ENCODE measurements around the gene LONRF3.

Gene LONRF3

DNA sequence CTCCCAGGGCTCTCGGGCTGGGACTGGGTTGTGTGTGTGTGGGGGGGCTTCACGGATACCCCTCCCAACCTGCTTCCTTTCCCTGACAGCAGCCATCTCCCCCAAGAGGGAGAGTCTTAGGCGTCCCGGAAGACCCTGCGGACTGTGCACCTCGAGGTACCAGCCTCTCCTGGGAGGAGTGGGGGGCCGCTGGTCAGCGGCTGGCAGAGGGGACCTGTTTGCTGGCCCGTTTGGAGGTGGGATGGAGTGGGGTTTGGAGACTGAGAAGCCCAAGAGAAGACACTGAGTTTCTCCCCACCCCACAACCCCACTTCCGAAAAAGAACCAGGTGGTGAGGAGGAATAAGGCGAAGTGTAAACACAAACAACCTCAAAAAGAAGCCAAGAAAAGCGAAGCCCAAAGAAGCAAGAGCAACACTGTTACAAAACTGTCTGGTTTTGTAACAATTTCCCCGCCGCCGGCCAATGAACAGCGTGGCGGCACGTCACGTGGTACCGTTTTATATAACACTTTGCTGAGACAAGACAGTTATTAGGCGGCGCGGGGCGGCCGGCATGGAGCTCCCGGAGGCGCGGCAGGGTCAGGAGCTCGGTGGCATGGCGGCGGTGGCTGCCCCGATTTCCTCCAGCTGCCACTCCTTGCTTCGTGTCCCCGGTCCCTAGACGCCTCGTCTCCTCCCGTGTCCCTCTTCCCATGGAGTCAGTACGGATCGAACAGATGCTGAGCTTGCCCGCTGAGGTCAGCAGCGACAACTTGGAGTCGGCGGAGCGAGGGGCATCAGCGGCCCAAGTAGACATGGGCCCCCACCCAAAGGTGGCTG lies at the start of gene LONRF3:
Gene LONRF3 (plus strand): TSS at position 531 of the 820 bp plus-strand sequence. CDS start 163 bp downstream, at position 694.
- DNase-seq (ENCODE audit: low read depth in 2 of 2) = no peak

DNA sequence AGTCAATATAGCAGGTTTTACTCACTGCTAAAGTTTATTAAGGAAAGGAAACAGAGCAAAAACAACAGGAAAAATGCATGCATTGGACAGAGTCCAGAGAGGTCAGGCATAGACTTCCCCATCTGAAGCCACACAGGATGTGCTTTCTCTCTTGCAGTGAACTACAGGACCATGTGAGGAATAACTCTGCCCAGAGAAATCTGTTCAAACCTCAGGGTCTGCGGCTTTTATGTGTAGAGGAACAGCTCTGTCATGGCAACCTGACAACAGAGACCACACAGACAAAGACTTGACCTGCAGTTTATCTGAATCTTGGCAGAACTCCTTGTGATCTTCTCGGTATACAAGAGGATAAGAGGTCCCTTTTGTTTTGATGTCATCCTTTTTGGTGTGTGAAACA lies 46.3 kb upstream of the LONRF3 start:
- no peak for DNase-seq (ENCODE audit: low read depth in 2 of 2)

DNA sequence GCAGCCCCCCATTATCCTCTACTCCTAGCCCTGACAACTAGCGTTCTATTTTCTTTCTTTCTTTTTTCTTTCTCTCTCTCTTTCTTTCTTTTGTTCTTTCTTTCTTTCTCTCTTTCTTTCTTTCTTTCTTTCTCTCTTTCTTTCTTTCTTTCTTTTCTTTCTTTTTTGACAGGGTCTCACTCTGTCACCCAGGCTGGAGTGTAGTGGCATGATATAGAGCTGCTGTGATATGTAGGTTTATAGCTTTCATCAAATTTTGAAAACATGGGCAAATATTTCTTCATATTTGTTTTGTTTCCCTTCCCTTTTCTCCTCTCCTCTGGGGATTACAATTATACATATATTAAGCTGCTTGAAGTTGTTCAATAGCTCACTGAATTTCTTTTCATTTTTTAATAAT lies 39.1 kb upstream of the LONRF3 start:
- no peak for DNase-seq (ENCODE audit: low read depth in 2 of 2)

DNA sequence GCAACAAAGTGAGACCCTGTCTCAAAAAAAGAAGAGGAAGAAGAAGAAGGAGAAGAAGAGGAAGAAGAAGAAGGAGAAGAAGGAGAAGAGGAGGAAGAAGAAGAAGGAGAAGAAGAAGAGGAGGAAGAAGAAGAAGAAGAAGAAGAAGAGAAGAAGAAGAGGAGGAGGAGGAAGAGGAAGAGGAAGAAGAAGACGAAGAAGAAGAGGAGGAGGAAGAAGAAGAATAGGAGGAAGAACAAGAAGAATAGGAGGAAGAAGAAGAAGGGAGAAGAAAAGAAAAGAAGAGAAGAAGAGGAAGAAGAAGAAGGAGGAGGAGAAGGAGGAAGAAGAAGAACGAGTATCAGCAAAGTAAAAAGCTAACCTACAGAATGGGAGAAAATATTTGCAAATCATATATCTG lies 33.3 kb upstream of the LONRF3 start:
- DNase-seq (ENCODE audit: low read depth in 2 of 2) = no peak

DNA sequence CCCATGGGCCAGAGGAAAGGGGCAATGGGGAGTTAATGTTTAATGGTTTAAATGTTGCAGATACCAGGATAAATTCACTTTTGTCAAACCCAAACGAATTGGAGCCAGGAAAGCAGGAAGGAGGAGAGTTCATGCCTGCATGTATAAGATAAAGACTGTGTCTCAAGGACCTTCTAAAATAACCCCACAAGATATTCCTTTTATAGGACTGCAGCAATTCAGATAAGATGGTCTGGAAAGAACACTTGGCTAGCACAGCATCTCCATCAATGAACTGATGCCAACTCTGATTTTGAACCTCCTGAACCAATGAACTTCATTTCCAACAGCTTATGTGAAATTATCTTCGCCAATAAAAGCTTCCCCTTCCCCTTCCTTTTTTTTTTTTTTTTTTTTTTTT lies 31.3 kb upstream of the LONRF3 start:
- no peak for DNase-seq (ENCODE audit: low read depth in 2 of 2)

DNA sequence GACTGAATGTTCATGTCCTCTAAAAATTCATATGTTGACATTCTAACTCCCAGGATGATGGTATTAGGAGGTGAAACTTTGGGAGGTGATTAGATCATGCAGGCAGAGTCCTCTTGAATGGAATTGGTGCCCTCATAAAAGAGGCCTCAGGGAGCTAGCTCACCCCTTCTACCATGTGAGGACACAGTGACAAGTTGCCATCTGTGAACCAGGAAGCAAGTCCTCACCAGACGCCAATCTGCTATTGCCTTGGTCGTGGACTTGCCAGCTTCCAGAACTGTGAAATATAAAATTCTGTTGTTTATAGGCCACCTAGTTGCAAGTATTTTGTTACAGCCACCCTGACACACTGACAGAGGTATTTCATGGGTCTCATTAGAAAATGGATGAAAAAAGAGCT lies 28.5 kb upstream of the LONRF3 start:
- DNase-seq (ENCODE audit: low read depth in 2 of 2) = no peak

DNA sequence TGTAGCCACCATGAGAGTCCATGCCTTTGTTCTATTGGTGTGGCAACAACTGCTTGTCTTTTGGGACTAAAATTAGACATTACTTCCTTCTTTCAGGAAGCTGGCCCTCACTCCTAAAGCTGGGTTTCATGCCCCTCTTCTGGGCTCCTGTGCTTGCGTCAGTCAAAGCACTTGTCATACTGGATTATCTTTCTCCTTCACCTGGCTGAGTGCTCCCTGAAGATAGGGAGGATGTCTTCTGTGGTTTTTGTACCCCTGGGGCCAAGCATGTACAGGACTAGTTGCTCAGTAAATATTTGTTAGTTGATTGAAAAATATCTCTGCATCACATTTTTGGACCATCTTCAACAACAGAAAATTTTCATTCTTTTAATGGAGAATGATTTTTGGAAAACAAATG lies 26.1 kb upstream of the LONRF3 start:
- no peak for DNase-seq (ENCODE audit: low read depth in 2 of 2)

DNA sequence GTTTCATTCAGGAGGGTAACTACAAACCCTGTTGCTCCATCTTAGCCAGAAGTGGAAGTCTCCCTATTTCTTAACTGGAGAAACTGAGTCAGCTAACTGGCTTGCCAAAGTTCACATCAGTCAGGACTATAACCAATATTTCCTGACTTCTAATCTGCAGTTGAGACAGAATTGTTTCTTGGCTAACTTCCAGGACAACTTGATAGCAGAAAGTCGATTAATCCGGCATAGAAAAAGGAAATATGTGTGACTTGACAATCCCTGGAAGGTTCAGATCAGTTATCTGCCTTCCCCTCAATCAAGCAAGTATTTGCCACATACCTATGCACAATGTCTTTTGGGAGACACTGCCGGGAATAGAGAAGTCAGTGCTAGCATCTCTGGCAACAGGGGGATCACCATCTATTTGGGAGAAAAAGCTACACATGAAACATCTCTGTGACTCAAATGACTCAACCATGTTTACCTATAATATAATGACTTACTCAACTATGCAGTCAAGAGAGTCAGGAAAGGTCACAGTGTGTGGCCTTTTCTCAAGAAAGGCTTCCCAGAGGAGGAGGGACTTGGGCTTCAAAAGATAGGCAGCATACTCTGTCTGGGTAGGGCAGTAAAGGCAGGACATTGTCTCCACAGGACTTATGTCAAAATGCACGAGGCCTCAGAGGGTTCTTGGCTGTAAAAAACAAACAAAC lies 12.4 kb upstream of the LONRF3 start:
- no peak for DNase-seq (ENCODE audit: low read depth in 2 of 2)

DNA sequence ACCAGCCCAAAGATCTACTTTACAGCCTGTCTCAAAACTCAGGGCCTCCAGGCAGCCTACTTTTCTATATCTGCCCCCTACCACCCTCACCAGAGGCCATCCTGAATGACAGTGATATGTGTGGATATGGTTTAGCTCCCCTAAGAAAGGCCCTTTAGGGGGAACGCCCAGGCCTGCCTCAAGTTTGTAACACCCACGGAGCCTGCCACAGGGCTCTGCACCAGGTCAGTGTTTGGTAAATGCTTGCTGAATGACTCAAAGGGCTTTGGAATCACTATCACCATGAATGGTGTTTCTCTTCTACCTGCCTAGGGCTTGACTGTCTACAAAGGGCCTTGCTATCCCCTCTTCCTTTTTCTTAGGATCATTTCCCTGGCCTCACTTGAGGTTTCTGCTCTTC lies 11.3 kb upstream of the LONRF3 start:
- no peak for DNase-seq (ENCODE audit: low read depth in 2 of 2)

DNA sequence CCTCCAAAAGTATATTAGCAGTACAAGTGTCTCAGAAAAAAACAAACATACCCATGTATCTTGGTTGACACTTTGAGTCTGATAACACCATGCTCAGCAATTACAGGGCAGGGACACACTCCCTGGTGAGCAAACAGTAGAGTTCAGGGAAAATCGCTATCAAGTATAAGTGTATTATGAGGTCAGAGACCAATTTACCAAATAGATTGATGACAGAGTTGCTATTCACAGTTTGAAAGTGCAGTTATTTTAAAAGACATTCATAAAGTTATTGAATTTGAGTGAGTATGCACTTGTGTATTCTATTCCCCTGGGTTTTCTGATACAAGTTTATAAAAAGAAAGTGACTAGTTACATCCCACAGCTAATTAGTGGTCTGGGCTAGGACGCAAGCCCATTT lies 10.2 kb upstream of the LONRF3 start:
- no peak for DNase-seq (ENCODE audit: low read depth in 2 of 2)

DNA sequence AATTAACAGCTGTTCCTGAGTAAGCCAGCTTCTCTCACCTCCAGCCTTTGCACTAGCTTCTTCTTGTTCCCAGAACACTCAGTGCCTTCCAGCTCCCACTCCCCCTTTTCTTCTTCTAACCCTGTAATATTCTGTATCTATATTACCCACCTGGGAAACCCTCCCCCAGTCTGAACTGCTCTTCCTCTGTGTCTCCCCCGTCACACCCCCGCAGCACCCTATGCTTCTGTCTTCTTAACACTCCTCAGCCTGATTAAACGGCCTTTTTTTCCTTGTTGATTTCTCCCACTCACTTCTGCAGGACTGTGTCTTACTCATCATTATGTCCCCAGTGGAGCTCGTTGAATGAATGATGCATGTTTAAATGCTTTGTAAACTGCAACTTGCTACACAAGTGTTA lies 9.0 kb upstream of the LONRF3 start:
- DNase-seq (ENCODE audit: low read depth in 2 of 2) = no peak

DNA sequence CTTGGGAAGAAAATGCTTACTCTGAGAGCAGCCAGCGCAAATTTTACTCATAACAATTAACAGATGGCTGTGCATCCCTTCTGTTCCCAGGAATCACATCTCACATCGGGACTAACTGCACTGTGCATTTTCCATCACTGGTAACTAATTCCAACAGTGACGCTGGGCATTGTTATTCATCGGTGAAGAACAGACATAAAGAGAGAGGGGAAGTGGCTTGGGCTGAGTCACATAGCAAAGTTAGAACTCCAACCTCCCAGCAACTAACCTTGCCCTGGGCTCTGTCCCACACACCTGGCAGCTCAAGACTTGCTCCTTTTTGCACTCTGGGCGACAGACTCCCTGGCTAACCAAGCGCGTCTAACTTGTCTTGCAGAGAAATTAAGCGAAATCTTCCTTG lies 6.4 kb upstream of the LONRF3 start:
- no peak for DNase-seq (ENCODE audit: low read depth in 2 of 2)

DNA sequence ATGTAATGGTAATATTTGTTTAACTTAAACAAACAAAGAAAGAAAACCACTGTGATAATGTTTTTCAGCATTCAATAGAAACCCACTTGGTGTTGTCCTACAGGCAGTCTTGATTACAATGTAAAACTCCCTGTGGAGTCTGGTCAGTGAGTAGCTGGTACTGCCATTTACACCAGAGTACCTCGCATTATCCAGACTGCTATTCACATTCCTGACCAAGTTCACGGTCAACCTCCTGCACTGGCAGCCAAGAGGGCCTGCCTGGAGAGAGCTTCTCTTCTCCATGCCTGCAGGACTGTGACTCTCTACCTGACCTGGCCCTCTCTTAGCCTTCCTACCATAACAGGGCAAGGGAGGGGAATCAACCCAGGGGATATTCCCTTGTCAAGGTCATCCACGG lies 2.9 kb upstream of the LONRF3 start:
- no peak for DNase-seq (ENCODE audit: low read depth in 2 of 2)

DNA sequence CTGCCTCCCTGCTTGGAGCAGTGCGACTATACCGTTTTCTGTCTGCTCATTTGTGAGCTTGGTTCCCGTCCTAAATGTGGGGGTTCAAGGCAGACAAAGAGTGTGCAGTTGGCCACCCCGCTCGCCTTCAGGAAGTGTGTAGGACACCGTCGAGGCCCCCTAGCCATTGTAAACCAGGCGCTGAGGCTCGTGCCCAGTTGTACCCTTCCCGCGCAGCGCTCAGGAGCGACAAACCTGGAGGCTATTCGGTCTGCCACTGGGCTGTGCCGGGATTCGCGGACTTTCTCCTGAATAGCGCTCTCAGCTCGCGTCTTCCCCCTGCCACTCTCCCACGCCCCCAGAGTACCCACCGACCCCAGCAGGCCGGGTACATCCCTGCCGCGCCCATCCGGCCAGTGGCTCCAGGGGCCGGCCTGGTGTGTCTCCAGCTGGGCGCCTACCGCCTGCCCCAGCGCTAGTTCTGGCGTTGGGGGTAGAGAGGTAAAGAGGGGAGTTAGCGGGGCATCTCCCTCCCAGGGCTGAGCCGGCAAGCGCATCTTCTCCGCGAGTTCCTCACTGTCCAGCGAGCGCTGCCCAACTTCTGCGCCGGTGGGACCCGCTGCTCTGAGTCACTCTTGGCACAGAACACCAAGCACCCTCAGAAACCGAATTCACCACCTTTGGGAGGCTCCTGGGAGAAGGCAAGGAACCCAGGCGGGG lies 880 bp upstream of the LONRF3 start:
- DNase-seq (ENCODE audit: low read depth in 2 of 2) = no peak

DNA sequence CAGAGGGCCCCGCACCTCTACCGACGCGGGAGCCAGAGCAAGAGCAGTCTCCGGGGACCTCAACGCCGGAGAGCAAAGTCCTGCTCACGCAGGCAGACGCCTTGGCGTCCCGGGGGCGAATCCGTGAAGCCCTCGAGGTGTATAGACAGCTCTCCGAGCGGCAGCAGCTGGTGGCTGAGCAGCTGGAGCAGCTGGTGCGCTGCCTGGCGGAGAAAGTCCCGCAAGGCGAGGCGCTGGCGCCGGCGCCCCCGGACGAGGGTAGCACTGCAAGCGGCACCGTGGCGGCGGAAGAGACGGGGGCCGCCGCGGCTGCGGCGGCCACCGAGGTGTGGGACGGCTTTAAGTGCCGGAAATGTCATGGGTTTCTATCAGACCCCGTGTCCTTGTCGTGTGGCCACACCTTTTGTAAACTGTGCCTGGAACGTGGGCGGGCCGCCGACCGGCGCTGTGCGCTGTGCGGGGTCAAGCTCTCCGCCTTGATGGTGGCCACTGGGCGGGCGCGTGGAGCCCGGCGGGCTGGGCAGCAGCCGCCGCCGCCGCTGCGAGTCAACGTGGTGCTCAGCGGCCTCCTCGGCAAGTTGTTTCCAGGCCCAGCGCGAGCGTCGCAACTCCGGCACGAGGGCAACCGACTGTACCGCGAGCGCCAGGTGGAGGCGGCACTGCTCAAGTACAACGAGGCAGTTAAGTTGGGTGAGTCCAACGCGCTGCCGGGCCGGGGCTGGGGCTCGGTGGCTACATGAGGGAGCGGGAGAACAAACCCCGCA lies 672 bp downstream of the LONRF3 start:
- DNase-seq (ENCODE audit: low read depth in 2 of 2) = no peak

DNA sequence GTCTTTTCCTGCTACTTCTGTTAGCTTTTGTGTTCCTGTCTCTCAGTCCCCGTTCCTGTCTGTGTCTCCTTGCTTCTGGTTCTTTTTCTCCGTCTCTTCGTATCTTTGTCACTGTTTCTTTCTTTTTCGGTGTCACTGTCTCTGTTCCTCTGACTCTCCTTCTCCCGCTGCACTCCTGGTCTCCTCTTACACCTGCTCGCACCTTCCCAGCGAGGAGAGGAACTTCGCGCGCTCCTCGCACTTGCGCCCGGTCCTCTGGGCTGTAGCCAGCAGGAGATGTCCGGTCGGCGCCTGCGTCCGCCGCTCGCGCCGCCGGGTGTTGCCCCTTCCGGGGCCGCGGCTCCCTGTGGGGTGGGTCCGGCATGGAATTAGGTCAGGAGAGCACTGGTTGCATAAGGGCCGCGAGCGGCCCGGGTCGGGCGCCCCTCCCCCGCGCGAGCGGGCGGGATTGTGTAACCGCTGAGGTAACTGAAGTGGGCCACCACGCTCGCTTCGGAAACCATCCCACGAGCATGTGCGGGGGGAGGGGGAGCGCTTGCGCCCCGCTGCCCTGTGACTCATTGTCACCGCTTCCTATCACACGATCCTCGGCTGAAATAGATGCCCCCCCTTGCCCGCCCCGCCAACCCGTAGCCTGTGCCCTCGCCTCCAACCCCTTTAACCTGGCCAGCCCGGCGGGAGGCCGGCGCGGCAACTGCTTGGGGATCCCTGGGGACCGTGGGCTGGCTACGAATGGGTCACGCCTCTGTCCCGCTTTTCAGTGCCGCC lies 1.6 kb downstream of the LONRF3 start:
- peak; percentile 44 to 58 for DNase-seq (ENCODE audit: low read depth in 2 of 2)

DNA sequence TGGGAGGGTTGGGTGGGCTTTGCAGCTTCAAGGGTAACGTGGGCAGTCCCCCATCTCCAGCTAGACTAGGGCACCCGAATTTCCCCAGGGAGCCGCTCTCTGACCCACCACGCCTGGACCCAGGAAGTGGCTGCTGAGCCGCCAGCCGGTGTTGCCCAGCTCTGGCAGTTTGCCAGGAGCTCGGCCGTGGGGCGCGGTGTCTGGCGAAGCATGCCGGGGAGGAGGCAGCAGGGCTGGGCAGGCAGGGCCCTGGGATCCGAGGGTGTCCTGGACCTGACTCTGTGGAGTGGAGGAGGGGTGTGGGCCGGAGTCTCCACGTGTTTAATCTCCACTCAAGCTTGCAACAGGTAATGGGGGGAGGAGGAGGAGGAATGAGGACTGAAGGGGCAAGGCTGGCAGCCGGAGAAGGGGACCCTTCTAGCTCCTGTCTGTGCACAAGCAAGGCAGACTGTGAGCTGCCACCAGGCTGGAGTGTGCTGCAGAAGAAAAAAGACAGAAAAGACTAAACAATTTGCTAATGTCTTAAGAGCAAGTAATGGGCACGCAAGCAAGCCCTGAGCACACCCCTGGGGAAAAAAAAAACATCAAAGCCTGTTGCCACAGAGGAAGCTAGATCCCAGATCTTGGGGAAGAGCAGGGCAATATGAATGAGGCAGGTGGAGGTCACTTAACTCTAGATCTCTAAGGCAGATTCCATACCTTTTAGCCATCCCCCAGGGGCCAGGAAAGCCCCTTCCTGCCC lies 2.4 kb downstream of the LONRF3 start:
- no peak for DNase-seq (ENCODE audit: low read depth in 2 of 2)

DNA sequence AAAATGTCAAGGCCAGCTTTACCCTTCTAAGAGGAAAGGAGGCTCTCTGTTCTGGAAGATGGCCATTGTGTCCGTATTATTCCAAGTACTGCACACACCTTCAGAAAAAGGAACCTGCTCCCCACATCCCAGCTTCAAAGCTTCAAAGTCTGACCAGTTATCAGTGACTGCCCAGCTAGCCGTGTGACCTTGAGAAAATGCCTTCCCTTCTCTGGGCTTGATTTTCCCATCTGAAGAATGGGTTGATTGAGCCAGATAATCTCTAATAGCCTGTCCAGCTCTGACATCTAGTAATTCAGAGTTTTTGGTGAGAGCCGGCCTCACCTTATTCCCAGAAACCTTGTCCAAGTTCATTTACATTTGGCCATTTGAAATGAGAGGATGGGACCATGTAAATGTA lies 3.0 kb downstream of the LONRF3 start:
- DNase-seq (ENCODE audit: low read depth in 2 of 2) = no peak

DNA sequence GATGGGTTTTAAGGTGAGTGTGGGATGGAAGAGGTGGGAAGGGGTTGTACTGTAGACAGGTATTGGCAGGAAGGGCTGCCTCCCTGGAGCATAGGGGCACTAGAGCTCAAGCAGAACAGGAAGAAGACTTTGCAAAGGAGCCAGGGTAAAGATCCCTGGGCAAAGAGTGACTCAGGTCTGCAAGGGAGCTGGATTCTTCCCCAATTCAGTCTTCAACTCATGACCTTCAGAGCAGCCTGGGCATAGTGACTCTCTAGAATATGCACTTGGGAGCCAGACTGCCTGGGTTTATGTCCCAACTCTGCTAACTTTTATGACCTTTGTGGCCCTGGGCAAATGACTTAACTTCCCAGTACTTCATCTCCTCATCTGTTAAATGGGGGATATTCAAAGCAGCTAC lies 4.0 kb downstream of the LONRF3 start:
- DNase-seq (ENCODE audit: low read depth in 2 of 2) = no peak

DNA sequence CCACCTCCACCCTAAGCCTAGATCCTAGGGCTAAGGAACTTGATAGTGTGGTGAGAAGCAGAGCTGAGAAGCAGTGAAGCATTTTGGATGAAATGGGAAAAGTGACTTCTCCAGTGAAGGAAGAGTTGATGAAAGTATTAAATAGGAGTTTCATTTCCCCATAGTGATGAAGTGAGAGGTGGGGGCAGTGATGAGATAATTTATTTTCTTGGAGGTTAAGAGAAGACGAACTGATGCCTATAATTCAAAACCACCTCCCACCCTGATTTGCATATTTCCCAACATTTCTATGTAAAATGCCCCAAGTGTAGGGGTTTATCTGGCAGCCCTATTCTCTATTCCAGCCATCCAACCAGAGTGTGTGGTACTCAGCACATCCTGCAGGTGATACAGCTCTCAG lies 6.3 kb downstream of the LONRF3 start:
- no peak for DNase-seq (ENCODE audit: low read depth in 2 of 2)

DNA sequence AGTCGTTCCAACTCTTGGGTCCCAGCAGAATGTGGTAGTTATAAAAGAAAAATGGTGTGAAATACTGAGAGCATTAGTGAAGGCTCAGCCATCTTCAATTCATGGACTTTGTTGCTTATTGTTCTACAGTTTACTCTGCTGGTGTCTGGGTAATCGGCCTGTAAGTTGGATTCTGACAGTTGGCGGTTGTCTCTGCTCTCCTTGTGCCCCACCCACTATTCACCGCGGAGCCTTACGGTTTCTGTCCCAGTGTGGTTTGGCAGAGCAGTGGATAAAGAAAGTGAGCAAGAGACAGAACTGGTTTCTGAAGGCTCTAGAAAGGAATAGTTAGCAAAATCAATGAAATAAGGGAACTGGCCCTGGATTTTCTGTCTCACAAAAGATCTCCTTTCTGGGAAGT lies 9.1 kb downstream of the LONRF3 start:
- no peak for DNase-seq (ENCODE audit: low read depth in 2 of 2)

All from stimulated activated CD8-positive, alpha-beta memory T cell treated with anti-CD3 and anti-CD28 coated beads, Interleukin-2, amount 100 ng/mL, for 1 hour (primary cell).